ENCODE results near the gene EBP.
"Not testable (repeated sequence)": the region's sequence is repeated elsewhere in the genome, so short reads cannot be mapped to it uniquely, and the experiment has no call there.

EBP gene

DNA sequence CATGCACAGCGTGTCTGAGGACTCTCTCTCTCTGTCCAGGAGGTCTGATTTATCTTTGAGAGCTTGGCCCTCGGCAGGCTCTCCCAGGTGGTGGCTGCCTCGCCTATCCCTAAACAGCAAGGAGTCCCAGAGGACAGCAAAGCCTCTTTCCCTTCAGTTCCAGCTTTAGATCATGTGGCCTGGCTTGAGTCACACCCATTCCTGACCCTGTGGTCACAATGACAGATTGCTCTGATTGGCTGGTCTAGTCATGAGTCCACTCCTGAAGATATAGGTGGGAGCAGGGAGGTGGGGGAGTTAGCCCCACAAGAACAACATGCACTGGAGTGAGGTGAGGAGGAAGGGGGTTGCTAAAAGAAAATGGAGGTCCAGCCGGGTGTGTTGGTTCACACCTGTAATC, 24.9 kb upstream of the EBP start:
- DNase-seq: no peak

DNA sequence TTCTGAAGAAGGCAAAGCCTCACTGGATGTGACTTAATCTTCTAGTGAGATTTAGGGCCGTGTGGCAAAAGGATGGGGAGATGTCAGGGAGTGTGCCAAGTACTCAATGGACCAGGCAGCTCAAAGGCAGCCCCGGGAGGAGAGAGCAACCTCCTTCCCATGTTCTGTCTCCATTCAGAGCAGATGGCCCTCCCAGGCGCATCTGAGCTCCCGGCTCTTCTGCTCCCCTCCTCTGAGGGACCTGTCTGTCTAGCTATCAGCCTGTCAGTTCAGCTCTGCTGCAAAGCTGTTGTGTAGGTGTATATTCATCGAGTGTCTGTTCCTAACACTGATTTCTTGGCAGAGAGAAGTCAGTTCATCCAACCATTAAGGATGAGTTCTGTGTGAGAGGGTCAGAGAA, 23.7 kb upstream of the EBP start:
- no peak for DNase-seq

GRCh38 chrX:48498374-48498809, 23.2 kb upstream of the EBP start:
- no peak for DNase-seq

DNA sequence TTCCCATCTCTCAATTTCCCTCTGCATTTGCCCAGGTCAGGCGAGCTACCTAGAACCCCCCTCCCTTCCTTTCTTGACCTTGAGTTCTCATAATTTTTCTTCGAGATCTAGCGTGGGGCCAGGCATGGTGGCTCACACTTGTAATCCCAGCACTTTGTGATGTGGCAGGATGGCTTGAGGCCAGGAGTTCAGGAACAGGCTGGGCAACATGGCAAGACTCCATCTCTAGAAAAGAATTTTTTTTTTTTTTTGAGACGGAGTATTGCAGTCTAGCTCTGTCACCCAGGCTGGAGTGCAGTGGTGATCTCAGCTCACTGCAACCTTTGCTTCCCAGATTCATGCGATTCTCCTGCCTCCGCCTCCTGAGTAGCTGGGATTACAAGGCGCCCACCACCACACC, 17.3 kb upstream of the EBP start:
- no peak for DNase-seq

GRCh38 chrX:48505481-48505880, 16.1 kb upstream of the EBP start:
- DNase-seq: no peak

- no peak for DNase-seq
These were observed 14.4 kb upstream of the EBP start for GRCh38 chrX:48507246-48507645.

DNA sequence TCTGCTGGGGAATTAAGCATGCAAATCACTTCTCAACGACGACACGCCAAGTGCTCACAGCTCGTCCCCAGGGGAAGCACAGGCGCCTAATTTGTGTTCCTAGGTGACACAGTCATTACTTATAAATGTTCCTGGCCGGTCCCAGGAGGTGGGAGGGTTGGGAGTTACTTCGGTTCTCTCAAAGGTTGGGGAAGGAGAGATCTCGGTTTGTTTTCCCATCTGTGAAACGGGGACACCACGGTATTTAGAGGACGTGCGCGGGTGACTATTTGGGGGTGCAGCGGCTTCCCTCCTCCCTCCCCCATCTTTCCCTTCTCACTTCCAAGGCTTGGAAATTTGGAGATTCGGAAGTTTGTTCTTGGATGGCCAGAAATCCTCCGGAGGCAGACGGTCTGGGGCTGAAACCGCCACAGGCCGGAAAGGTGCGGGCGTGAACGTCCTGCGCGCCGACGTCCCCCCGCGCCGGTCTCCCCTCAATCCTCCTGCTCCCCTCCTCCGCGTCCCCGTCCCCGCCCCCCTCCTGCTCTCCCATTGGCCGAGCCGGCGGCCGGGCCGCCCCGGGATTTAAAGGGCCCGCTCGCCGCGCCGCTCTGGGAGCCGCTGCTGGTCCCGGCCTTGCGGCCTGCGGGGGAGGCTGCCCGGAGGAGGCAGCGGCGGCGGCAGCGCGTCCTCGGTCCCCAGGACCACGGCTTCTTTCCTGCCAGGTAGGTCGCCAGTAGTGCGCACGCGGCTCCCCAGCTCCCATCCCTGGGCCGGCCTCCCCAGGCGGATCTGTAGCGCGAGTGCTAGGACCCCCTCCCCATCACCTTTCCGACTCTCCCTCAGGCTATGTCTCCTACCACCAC, 13.0 kb upstream of the EBP start, which contains the start of gene PORCN:
TSS of gene PORCN (plus strand) at position 593 of the 845 bp plus-strand sequence. CDS start 829 bp downstream, outside the sequence.
- peak; percentile 77 for DNase-seq

- no peak for DNase-seq
These were observed 12.4 kb upstream of the EBP start for GRCh38 chrX:48509245-48509590.

GRCh38 chrX:48509619-48510018, 12.0 kb upstream of the EBP start:
- DNase-seq: no peak

DNA sequence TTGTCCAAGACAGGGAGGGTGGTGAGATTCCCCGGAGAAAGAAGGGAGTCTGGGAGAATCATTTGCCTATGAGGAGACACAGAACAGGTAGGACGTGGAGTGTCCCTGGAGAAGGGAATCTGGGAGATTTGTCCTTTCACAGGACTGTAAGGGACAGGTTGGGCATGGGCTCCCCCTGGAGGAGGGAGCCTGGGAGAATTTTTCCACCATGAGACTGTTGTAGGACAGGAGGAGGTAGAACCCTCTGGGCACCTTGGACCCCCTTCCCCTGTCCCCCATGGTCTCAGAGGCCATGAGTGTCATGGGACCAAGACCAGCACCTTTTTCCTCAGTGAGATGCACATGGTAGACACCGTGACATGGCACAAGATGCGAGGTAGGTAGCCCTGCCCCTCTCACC, 10.0 kb upstream of the EBP start:
- DNase-seq: no peak

DNA sequence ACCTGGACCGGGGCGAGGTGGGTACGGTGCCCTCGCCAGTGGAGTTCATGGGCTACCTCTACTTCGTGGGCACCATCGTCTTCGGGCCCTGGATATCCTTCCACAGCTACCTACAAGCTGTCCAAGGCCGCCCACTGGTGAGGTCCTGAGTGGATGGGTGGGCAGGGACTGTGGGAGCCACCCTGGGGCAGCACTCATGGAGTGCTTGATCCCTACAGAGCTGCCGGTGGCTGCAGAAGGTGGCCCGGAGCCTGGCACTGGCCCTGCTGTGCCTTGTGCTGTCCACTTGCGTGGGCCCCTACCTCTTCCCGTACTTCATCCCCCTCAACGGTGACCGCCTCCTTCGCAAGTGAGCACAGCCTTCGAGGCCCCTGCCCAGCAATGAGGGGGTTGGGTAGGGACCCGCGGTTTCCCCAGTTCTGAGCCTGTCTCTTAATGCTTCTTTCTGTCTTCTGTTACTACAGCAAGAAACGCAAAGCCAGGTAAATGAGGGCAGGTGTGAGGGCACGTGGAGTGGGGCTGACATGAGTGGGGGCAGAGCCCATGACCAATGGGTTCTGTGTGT, 9.2 kb upstream of the EBP start:
- no peak for DNase-seq

DNA sequence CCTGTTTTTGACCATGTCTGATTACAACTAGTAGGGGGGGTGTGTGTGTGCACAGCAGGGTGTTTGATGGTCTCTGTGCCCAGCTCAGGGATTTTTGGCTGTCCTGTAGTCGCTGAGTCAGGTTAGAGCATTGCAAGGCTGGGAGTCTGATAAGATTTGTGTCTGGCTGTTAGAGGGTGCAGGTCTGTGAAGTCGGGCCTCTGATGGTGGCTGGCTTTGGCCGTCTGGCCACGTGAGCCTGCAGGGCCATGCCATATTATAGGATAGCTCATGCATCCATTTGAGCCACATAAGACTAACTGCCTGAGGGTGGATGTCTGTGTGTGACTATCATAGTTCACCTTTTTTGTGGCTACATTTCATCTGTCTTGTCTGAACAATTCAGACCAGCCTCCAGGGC, 7.9 kb upstream of the EBP start:
- DNase-seq: no peak

DNA sequence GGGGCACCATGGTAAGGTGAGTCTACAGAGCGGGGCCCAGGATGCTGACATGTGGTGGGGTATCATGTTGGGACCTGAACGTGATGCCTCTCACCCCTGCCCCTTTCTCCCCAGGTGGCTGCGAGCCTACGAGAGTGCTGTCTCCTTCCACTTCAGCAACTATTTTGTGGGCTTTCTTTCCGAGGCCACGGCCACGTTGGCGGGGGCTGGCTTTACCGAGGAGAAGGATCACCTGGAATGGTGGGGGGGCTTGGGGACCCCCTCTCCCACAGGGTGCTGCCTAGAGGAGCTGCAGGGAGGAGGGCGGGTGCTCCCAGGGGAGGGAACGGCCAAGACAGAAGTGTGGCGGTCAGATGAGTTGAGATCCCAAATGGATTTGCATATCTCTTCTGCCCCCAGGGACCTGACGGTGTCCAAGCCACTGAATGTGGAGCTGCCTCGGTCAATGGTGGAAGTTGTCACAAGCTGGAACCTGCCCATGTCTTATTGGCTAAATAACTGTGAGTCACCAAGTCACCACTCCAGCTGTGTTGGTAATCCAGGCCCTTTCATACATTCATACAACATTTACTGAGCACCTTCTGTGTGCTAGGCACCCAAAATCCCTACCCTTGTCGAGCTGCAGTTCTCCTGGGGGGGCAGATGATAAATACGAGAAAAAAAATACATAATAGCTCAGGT, 7.3 kb upstream of the EBP start:
- DNase-seq: no peak

DNA sequence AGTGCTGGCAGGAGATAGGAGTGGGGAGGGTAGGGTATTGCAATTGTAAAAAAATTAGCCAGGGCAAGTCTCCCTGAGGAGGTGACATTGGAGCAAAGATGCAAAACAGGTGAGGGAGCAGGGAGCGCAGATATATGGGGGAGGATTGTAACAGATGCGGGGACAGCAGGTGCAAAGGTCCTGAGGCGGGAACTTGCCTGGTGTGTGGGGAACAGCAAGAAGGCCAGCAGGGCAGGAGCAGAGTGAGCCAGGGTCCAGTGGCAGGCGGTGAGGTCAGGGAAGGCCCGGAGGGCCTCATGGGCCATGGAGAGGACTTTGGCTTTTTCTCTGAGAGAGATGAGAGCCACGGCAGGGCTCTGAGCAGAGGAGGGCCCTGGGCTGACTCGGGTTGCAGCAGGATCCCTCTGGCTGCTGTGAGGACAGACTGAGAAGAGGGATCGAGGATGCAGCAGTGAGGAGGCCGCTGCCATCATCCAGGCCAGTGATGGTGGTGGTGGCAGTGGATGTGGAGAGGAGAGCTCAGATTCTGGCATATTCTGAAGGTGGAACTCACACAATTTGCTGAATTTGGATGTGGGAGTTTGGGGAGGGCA, 6.6 kb upstream of the EBP start:
- DNase-seq: no peak

GRCh38 chrX:48515842-48516241, 5.8 kb upstream of the EBP start:
- DNase-seq: no peak

GRCh38 chrX:48516285-48516684, 5.3 kb upstream of the EBP start:
- DNase-seq: no peak

DNA sequence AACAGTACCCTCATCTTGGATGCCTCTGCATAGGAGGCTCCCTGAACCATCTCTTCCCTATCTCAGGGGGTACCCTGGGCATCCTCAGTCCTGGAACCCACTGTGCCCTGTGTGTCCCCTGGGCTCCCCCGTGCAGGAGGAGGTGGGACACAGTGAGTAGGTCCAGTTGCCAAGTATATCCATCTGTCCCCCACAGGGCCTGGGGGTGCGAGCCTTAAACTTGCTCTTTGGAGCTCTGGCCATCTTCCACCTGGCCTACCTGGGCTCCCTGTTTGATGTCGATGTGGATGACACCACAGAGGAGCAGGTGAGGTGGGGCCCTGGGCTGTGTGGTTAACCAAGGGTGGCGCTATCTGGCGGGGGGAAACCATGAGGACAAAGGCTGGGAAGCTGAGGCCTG, 4.6 kb upstream of the EBP start:
- no peak for DNase-seq

DNA sequence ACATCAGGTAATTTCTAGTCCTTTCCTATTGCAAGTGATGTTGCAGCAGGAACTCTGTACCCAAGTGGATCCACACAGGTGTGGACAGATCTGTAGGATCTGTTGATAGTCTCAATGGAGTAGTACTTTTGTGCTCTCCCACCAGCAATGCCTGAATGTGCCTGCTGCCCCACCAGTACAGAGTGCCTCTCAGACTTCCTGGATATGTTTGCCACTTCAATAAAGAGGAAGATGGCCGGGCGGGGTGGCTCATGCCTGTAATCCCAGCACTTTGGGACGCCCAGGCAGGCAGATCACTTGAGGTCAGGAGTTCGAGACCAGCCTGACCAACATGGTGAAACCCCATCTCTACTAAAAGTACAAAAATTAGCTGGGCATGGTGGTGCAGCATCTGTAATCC, 2.1 kb upstream of the EBP start:
- not testable (repeated sequence) for DNase-seq

GRCh38 chrX:48520455-48520854, 1.2 kb upstream of the EBP start:
- no peak for DNase-seq

GRCh38 chrX:48520976-48521352, 644 bp upstream of the EBP start:
- DNase-seq: no peak

GRCh38 chrX:48522291-48522690, 683 bp downstream of the EBP start:
- no peak for DNase-seq

DNA sequence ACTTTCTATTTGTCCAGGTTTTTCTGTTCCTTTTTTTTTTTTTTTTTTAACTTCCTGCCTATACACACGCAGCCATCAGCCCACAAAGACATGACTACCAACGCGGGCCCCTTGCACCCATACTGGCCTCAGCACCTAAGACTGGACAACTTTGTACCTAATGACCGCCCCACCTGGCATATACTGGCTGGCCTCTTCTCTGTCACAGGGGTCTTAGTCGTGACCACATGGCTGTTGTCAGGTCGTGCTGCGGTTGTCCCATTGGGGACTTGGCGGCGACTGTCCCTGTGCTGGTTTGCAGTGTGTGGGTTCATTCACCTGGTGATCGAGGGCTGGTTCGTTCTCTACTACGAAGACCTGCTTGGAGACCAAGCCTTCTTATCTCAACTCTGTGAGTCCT, 2.1 kb downstream of the EBP start:
- no peak for DNase-seq

GRCh38 chrX:48525853-48526252, 4.2 kb downstream of the EBP start:
- not testable (repeated sequence) for DNase-seq

DNA sequence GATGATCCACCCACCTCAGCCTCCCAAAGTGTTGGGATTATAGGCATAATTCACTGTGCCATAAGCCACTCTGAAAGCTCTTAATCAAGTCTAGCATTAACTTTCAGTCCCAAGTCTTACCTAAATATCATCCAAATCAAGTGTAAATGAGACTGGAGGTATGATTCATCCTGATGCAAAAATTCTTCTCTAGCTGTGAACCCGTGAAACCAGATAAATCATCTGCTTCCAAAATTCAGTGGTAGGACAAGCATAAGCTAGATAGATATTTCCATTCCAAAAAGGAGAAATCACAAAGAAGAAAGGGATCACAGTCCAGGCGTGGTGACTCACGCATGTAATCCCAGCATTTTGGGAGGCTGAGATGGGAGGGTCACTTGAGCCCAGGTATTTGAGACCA, 9.1 kb downstream of the EBP start:
- no peak for DNase-seq

Measured in activated gamma-delta T cell treated with Interleukin-2 at 50 U/mL for 16 hours (primary cell).